IPS-18a (cell line): ENCODE results near the gene COL19A1.

ENCODE experiments used
- H3K27ac ChIP-seq: one replicate; pipeline ENCODE4 v1.5.1; 2013; ENCODE audit warnings: low read length
- H3K27me3 ChIP-seq: one replicate; pipeline ENCODE4 v1.6.1; 2013; ENCODE audit warnings: mild to moderate bottlenecking, low read length; ENCODE audit not compliant: control insufficient read depth, insufficient read depth
- H3K36me3 ChIP-seq: one replicate; pipeline ENCODE4 v1.6.1; 2013; ENCODE audit warnings: low read depth, low read length; ENCODE audit not compliant: control insufficient read depth
- H3K4me1 ChIP-seq: one replicate; pipeline ENCODE4 v1.6.1; 2013; ENCODE audit warnings: low read depth, low read length; ENCODE audit not compliant: control insufficient read depth
- H3K4me3 ChIP-seq: one replicate; pipeline ENCODE4 v1.5.1; 2013; ENCODE audit warnings: low read length
- H3K9ac ChIP-seq: one replicate; pipeline ENCODE4 v1.6.1; 2013; ENCODE audit warnings: mild to moderate bottlenecking, low read length, moderate library complexity
- H3K9me3 ChIP-seq: one replicate; pipeline ENCODE4 v1.6.1; 2013; ENCODE audit warnings: low read depth, low read length; ENCODE audit not compliant: control insufficient read depth

The COL19A1 gene

GRCh38 chr6:69866770-69867638 lies 648 bp downstream of the COL19A1 start:
- H3K27me3 ChIP-seq, result peaks cover 41% of the 10 kb centered on the region
- H3K27ac ChIP-seq, result no peak overlapping the region
- H3K4me1 ChIP-seq, result peaks cover 7% of the 10 kb centered on the region
- H3K36me3 ChIP-seq, result no peaks in the 10 kb centered on the region
- peak overlapping the region; percentile 60 for H3K4me3 ChIP-seq
- no peaks in the 10 kb centered on the region for H3K9me3 ChIP-seq
- peak overlapping the region; percentile 37 for H3K9ac ChIP-seq

GRCh38 chr6:69867639-69867976 lies 1.3 kb downstream of the COL19A1 start:
- Histone ChIP-seq H3K27me3 (peaks cover 41% of the 10 kb centered on the region), H3K9me3 (no peaks in the 10 kb centered on the region), H3K4me1 (peaks cover 7% of the 10 kb centered on the region), H3K36me3 (no peaks in the 10 kb centered on the region), H3K9ac (peak overlapping the region; percentile 37), H3K4me3 (peak overlapping the region; percentile 60), H3K27ac (no peak overlapping the region)

- Histone ChIP-seq H3K36me3 (no peaks in the 10 kb centered on the region), H3K9me3 (no peaks in the 10 kb centered on the region), H3K4me3 (peak overlapping the region; percentile 60), H3K27me3 (peaks cover 41% of the 10 kb centered on the region), H3K4me1 (peaks cover 7% of the 10 kb centered on the region), H3K27ac (no peak overlapping the region), H3K9ac (no peak overlapping the region)
Measured at GRCh38 chr6:69868252-69868804, 2.0 kb downstream of the COL19A1 start.

- no peaks in the 10 kb centered on the region for H3K36me3 ChIP-seq
- H3K9me3 ChIP-seq, result no peaks in the 10 kb centered on the region
- peaks cover 41% of the 10 kb centered on the region for H3K27me3 ChIP-seq
- H3K9ac ChIP-seq, result no peak overlapping the region
- peaks cover 7% of the 10 kb centered on the region for H3K4me1 ChIP-seq
- no peak overlapping the region for H3K4me3 ChIP-seq
- no peak overlapping the region for H3K27ac ChIP-seq
Measured at GRCh38 chr6:69868961-69869360, 2.6 kb downstream of the COL19A1 start.

- H3K4me3 ChIP-seq, result no peak overlapping the region
- H3K36me3 ChIP-seq, result no peaks in the 10 kb centered on the region
- H3K9ac ChIP-seq, result no peak overlapping the region
- peaks cover 28% of the 10 kb centered on the region for H3K27me3 ChIP-seq
- H3K27ac ChIP-seq, result no peak overlapping the region
- peaks cover 7% of the 10 kb centered on the region for H3K4me1 ChIP-seq
- H3K9me3 ChIP-seq, result no peaks in the 10 kb centered on the region
Measured at GRCh38 chr6:69871107-69871506, 4.8 kb downstream of the COL19A1 start.

- Histone ChIP-seq H3K27me3 (peaks cover 7% of the 10 kb centered on the region), H3K9ac (no peak overlapping the region), H3K4me3 (no peak overlapping the region), H3K4me1 (no peaks in the 10 kb centered on the region), H3K36me3 (no peaks in the 10 kb centered on the region), H3K9me3 (no peaks in the 10 kb centered on the region), H3K27ac (no peak overlapping the region)
Measured at GRCh38 chr6:69873291-69873690, 6.9 kb downstream of the COL19A1 start.

GRCh38 chr6:69875715-69876114 lies 9.4 kb downstream of the COL19A1 start:
- H3K9ac ChIP-seq, result no peak overlapping the region
- no peaks in the 10 kb centered on the region for H3K27me3 ChIP-seq
- no peaks in the 10 kb centered on the region for H3K4me1 ChIP-seq
- H3K4me3 ChIP-seq, result no peak overlapping the region
- H3K9me3 ChIP-seq, result no peaks in the 10 kb centered on the region
- H3K36me3 ChIP-seq, result no peaks in the 10 kb centered on the region
- no peak overlapping the region for H3K27ac ChIP-seq

GRCh38 chr6:69878795-69879194 lies 12.4 kb downstream of the COL19A1 start:
- Histone ChIP-seq H3K27me3 (no peaks in the 10 kb centered on the region), H3K4me3 (no peak overlapping the region), H3K9me3 (no peaks in the 10 kb centered on the region), H3K27ac (no peak overlapping the region), H3K4me1 (no peaks in the 10 kb centered on the region), H3K9ac (no peak overlapping the region), H3K36me3 (no peaks in the 10 kb centered on the region)

- Histone ChIP-seq H3K9ac (no peak overlapping the region), H3K27ac (no peak overlapping the region), H3K4me3 (no peak overlapping the region), H3K9me3 (no peaks in the 10 kb centered on the region), H3K36me3 (no peaks in the 10 kb centered on the region), H3K27me3 (no peaks in the 10 kb centered on the region), H3K4me1 (no peaks in the 10 kb centered on the region)
Measured at GRCh38 chr6:69880601-69881000, 14.2 kb downstream of the COL19A1 start.

GRCh38 chr6:69881322-69882151 lies 15.2 kb downstream of the COL19A1 start:
- H3K27me3 ChIP-seq, result no peaks in the 10 kb centered on the region
- H3K4me1 ChIP-seq, result no peaks in the 10 kb centered on the region
- no peak overlapping the region for H3K9ac ChIP-seq
- no peaks in the 10 kb centered on the region for H3K9me3 ChIP-seq
- H3K4me3 ChIP-seq, result no peak overlapping the region
- H3K36me3 ChIP-seq, result no peaks in the 10 kb centered on the region
- H3K27ac ChIP-seq, result no peak overlapping the region

- H3K4me1 ChIP-seq, result no peaks in the 10 kb centered on the region
- H3K27me3 ChIP-seq, result no peaks in the 10 kb centered on the region
- no peaks in the 10 kb centered on the region for H3K9me3 ChIP-seq
- H3K4me3 ChIP-seq, result no peak overlapping the region
- H3K36me3 ChIP-seq, result no peaks in the 10 kb centered on the region
- H3K27ac ChIP-seq, result no peak overlapping the region
- H3K9ac ChIP-seq, result no peak overlapping the region
Measured at GRCh38 chr6:69883551-69883950, 17.2 kb downstream of the COL19A1 start.
